Kidney (tissue), 14 donors: ENCODE data around the gene HOXD8. TPM values are rescaled to one million over a fixed set of nuclear protein-coding genes. Genes with fewer than 3 reads are reported as not detected.

ENCODE experiments used
- DNase-seq, 5 donors: peaks; one replicate each; pipeline ENCODE4 v3.0.0-alpha.2; 2013 to 2020
- FAIRE-seq: peaks from 2 replicates; lab custom pipeline; 2012; peaks lifted over from hg19 to GRCh38; lab: Jason Lieb, UNC
- H3K27ac ChIP-seq, 2 donors: one replicate each; pipeline ENCODE4 v1.7.0; 2013; ENCODE audit warnings: low read depth in 2 of 2, low read length in 2 of 2, inconsistent platforms in 1 of 2
- H3K27me3 ChIP-seq: one replicate; pipeline ENCODE4 v1.7.1; 2013; ENCODE audit warnings: low read length, inconsistent platforms; ENCODE audit not compliant: control insufficient read depth, insufficient read depth
- H3K36me3 ChIP-seq, 3 donors: one replicate each; pipeline versions ENCODE4 v1.7.0 to v1.7.1; 2013; ENCODE audit warnings: low read length in 3 of 3, control low read depth in 1 of 3, inconsistent platforms in 1 of 3; ENCODE audit not compliant: insufficient read depth in 3 of 3, control insufficient read depth in 2 of 3
- H3K4me1 ChIP-seq, 3 donors: one replicate each; pipeline versions ENCODE4 v1.7.0 to v1.7.1; 2013; ENCODE audit warnings: low read length in 3 of 3, inconsistent platforms in 1 of 3, low read depth in 1 of 3; ENCODE audit not compliant: control insufficient read depth in 2 of 3, insufficient read depth in 2 of 3
- H3K4me3 ChIP-seq, 3 donors: one replicate each; pipeline versions ENCODE4 v1.7.0 to v1.8.1; 2013; ENCODE audit warnings: low read length in 3 of 3, control low read depth in 1 of 3, inconsistent platforms in 1 of 3
- H3K9ac ChIP-seq, 3 donors: one replicate each; pipeline versions ENCODE4 v1.7.0 to v1.7.1; 2013; ENCODE audit warnings: low read length in 3 of 3, control low read depth in 1 of 3, inconsistent platforms in 1 of 3
- H3K9me3 ChIP-seq, 3 donors: one replicate each; pipeline versions ENCODE4 v1.7.0 to v1.7.1; 2013; ENCODE audit warnings: low read length in 3 of 3, control low read depth in 1 of 3, inconsistent platforms in 1 of 3; ENCODE audit not compliant: control insufficient read depth in 2 of 3, insufficient read depth in 1 of 3
- intact Hi-C: fragments of 100-400 bp; cut with DNase I; formaldehyde crosslinking; loops from one replicate; pipeline ENCODE4 v1.11.1; 2022
- polyA plus RNA-seq: library from polyadenylated mRNA; stranded (reverse); fragments of 350-450 nt; fragmentation: Illumina TruSeq; extraction: RNeasy Lipid Tissue Mini Kit (QIAGEN cat#74804); gene quantifications from one replicate; pipeline ENCODE4 v1.2.3, GENCODE V29; 2014; ENCODE audit warnings: low read depth, low replicate concordance; ENCODE audit not compliant: insufficient read depth
- total RNA-seq: library from RNA; stranded (reverse); fragmentation: NEBNext Ultra II Directional; extraction: Animal tissue kit (Norgen Biotek cat#: 25700); gene quantifications from one replicate; pipeline ENCODE4 v1.2.1, GENCODE V29; 2021
- TF ChIP-seq, protein P1 (sequence below): IDR thresholded peaks from 3 replicates; pipeline ENCODE4 v1.5.1; 2012; ENCODE audit warnings: mild to moderate bottlenecking, moderate library complexity, borderline replicate concordance; ENCODE audit not compliant: insufficient read depth; ENCODE audit errors: extremely low read depth
- donor health status: control.
- donor health status: control.
- donor health status: control.
- donor health status: control.
- donor health status: control.
- donor health status: DM: yes; HTN: yes; CAD: no.
- donor health status: Normal renal cell carcinoma (clear cell type).

HOXD8 gene
- total and polyA plus RNA-seq, 2 donors from 2014 or later, result 76.5 to 122 TPM

DNA sequence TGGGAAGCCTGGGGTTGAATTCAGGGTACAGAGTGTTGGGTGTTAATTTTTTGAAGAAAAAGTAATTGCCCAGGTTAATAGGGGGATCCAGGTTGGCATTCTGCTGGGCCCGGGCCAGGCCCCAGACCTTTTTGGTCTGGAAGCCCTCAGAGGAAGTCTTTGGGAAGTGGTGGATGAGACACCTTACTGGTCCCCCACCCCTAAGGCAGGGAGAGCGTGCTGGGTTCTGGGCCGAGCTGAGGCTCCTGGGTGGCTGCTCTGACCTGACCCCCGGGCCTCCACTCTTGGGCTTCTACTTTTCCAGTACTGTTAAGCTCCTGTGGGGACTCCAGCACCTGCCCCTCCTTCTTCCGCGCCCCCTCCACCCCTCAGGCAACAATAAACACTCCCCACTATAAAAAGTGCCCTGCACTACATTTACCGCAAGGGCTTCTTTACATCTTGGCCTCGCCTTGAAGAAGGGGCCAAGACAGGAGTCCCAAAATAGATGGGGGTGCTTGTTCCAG is 26.8 kb downstream of the HOXD8 start:
- TF ChIP-seq, protein P1, sequence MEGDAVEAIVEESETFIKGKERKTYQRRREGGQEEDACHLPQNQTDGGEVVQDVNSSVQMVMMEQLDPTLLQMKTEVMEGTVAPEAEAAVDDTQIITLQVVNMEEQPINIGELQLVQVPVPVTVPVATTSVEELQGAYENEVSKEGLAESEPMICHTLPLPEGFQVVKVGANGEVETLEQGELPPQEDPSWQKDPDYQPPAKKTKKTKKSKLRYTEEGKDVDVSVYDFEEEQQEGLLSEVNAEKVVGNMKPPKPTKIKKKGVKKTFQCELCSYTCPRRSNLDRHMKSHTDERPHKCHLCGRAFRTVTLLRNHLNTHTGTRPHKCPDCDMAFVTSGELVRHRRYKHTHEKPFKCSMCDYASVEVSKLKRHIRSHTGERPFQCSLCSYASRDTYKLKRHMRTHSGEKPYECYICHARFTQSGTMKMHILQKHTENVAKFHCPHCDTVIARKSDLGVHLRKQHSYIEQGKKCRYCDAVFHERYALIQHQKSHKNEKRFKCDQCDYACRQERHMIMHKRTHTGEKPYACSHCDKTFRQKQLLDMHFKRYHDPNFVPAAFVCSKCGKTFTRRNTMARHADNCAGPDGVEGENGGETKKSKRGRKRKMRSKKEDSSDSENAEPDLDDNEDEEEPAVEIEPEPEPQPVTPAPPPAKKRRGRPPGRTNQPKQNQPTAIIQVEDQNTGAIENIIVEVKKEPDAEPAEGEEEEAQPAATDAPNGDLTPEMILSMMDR, result no peak
- Histone ChIP-seq H3K36me3 (peaks cover 2 to 10% (median 6%) of the 10 kb centered on the region in 3 donors), H3K4me3 (peak overlapping the region; percentile 26 to 67 (median 40)), H3K9ac (peak overlapping the region in 2 of 3 donors; percentile 43 to 77), H3K4me1 (peaks cover 0 to 12% (median 4%) of the 10 kb centered on the region in 3 donors), H3K9me3 (no peaks in the 10 kb centered on the region), H3K27me3 (no peaks in the 10 kb centered on the region), H3K27ac (peak overlapping the region; percentile 77 to 92)
- intact Hi-C loops, result no loop called here
- DNase-seq, result peak in 3 of 5 donors; percentile 48 to 80 (median 71)
- FAIRE-seq, result no peak

- H3K9ac ChIP-seq, result peak within 1 kb of the TSS; percentile 33 to 77 (median 43)
- peak within 1 kb of the TSS; percentile 45 to 67 (median 49) for H3K4me3 ChIP-seq
- no peaks in the 10 kb centered on the region for H3K27me3 ChIP-seq
- peaks cover 2 to 10% (median 6%) of the 10 kb centered on the region in 3 donors for H3K36me3 ChIP-seq
- FAIRE-seq, result no peak
- peaks cover 0 to 12% (median 4%) of the 10 kb centered on the region in 3 donors for H3K4me1 ChIP-seq
- TF ChIP-seq, protein P1, result no peak
- peak within 1 kb of the TSS; percentile 77 to 92 for H3K27ac ChIP-seq
- DNase-seq, result peak in 4 of 5 donors; percentile 59 to 81 (median 74)
- intact Hi-C loops, result no loop called here
- no peaks in the 10 kb centered on the region for H3K9me3 ChIP-seq
Measured at GRCh38 chr2:176156807-176157498, 27.4 kb downstream of the HOXD8 start, which contains the start of gene HOXD3. HOXD3 (plus strand) TSS chr2:176157307; CDS start chr2:176169115, 11,808 bp downstream.

GRCh38 chr2:176157499-176158185 is 28.1 kb downstream of the HOXD8 start:
- DNase-seq (peak; percentile 81 to 91 (median 86)), FAIRE-seq (no peak)
- intact Hi-C loops, result no loop called here
- H3K4me3 ChIP-seq, result peak overlapping the region; percentile 45 to 67 (median 49)
- H3K4me1 ChIP-seq, result peaks cover 0 to 12% (median 4%) of the 10 kb centered on the region in 3 donors
- no peaks in the 10 kb centered on the region for H3K27me3 ChIP-seq
- peaks cover 2 to 10% (median 6%) of the 10 kb centered on the region in 3 donors for H3K36me3 ChIP-seq
- peak overlapping the region in 2 of 3 donors; percentile 43 to 77 for H3K9ac ChIP-seq
- TF ChIP-seq, protein P1, result no peak
- H3K9me3 ChIP-seq, result no peaks in the 10 kb centered on the region
- H3K27ac ChIP-seq, result peak overlapping the region; percentile 77 to 92
